ENCODE measurements around the gene HES6.

DNA sequence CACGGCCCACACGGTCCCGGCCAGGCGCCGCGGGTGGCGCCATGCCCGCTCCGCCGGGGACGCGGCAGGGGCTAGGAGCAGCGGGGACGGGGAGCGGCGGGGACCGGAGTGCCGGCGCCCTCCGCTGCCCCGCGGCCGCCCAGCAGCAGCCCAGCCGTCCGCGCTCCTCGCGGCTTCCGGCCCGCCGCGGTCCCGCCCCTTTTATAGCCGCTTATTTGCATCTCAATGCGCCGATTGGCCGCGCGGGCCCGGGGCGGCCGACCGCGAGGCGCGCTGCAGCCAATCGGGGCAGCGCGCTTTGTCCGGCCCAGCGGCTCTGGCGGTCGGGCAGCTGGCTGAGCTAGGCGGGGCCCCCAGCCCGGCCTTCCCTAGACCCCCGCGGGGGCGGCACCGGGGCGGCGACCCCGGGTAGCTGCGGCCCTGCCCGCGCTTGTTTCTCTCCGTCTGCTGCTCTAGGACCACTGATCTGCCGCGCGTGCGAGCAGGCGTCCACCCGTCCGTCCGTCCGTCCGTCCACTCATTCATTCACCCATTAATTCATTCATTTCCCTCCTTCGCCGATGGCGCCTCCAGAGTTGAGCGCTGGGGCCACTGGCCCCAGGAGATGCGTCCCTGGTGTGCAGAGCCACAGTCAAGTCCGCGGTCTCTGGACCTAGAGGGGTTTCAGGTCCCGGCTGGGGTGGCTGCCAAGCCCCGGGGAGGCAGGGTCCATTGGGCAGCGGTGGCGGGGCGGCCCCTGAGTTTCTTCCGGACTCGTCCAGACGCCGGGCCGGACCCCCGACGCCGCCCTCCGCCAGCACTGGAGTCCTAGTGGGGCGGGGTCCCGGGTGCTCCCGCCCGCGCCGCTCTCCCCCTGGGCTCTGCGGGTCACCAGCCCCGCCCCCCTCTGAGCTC is at the start of gene HES6:
- TF ChIP-seq, protein P1, sequence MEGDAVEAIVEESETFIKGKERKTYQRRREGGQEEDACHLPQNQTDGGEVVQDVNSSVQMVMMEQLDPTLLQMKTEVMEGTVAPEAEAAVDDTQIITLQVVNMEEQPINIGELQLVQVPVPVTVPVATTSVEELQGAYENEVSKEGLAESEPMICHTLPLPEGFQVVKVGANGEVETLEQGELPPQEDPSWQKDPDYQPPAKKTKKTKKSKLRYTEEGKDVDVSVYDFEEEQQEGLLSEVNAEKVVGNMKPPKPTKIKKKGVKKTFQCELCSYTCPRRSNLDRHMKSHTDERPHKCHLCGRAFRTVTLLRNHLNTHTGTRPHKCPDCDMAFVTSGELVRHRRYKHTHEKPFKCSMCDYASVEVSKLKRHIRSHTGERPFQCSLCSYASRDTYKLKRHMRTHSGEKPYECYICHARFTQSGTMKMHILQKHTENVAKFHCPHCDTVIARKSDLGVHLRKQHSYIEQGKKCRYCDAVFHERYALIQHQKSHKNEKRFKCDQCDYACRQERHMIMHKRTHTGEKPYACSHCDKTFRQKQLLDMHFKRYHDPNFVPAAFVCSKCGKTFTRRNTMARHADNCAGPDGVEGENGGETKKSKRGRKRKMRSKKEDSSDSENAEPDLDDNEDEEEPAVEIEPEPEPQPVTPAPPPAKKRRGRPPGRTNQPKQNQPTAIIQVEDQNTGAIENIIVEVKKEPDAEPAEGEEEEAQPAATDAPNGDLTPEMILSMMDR (IDR thresholded peaks at IDR 0.05; ENCODE audit: low read length), result no peak
- TF ChIP-seq EZH2 (optimal IDR thresholded peaks at IDR 0.05; ENCODE audit: low read depth, low read length) (no peak), EZH2phosphoT487 (IDR thresholded peaks at IDR 0.05; ENCODE audit: low read length) (no peak)

Measured in MM.1S (cell line).